GM12878 (cell line): ENCODE data around the gene OSM. TPM values are rescaled to one million over a fixed set of nuclear protein-coding genes. Genes with fewer than 3 reads are reported as not detected.
A peak's percentile ranks its signal among the peaks of the same experiment; 100 is the strongest.

Source experiments
- ATAC-seq: fragments of 200-7000 bp; cut with Tn5 transposase; 3 replicates; pipeline ENCODE4 v1.9.1; 2020; ENCODE audit warnings: mild to moderate bottlenecking, moderate library complexity
- BruUV-seq: library from RNA; stranded (reverse); fragments of 400-500 nt; replicated peaks from 2 replicates; lab custom pipeline; 2021; lab: Mats Ljungman, UMichigan
- CTCF ChIA-PET: fragments of 300-600 bp; sonication (Branson Sonifier 250); formaldehyde crosslinking; extraction: SDS; loops from one replicate; lab custom pipeline; 2021; ENCODE audit warnings: inconsistent platforms; lab: Yijun Ruan, JAX
- POLR2A ChIA-PET: fragments of 350-600 bp; formaldehyde crosslinking; extraction: SDS; loops from one replicate; lab custom pipeline; 2021; ENCODE audit warnings: inconsistent platforms; lab: Charles Lee
- RAD21 ChIA-PET: fragments of 300-600 bp; sonication (Branson Sonifier 250); formaldehyde crosslinking; loops from one replicate; lab custom pipeline; 2023; ENCODE audit warnings: antibody characterized with exemption; ENCODE audit not compliant: unreplicated experiment; lab: Charles Lee
- SMC1A ChIA-PET: fragments of 300-600 bp; sonication (Branson Sonifier 250); formaldehyde crosslinking; loops from one replicate; lab custom pipeline; 2023; ENCODE audit not compliant: unreplicated experiment, uncharacterized antibody; lab: Charles Lee
- DNase-seq: peaks from one replicate; pipeline ENCODE4 v3.0.0-alpha.2; 2011; ENCODE audit warnings: low read depth, low spot score
- FAIRE-seq: peaks from 3 replicates; lab custom pipeline; 2011; peaks lifted over from hg19 to GRCh38; lab: Jason Lieb, UNC
- H2AFZ ChIP-seq: 2 replicates; pipeline ENCODE4 v1.6.0; 2011; ENCODE audit warnings: low read depth, low read length, control low read depth; ENCODE audit not compliant: control insufficient read depth
- H3K27ac ChIP-seq: 2 replicates; pipeline ENCODE4 v1.5.1; 2011; ENCODE audit warnings: control low read depth; ENCODE audit not compliant: control insufficient read depth, insufficient read depth
- H3K27me3 ChIP-seq, 2 experiments: replicated peaks in 1 of 2; 2 replicates each; pipeline versions ENCODE4 v1.6.0 to v1.6.1; 2011; ENCODE audit warnings: low read length in 1 of 2; ENCODE audit not compliant: control insufficient read depth in 2 of 2, insufficient read depth in 2 of 2
- H3K36me3 ChIP-seq, 2 experiments: 2 replicates each; pipeline ENCODE4 v1.5.1; 2011; ENCODE audit warnings: low read length in 1 of 2; ENCODE audit not compliant: control insufficient read depth in 2 of 2, insufficient read depth in 2 of 2
- H3K4me1 ChIP-seq: 2 replicates; pipeline ENCODE4 v1.6.1; 2011; ENCODE audit warnings: mild to moderate bottlenecking, low read length, moderate library complexity, mixed read lengths; ENCODE audit not compliant: control insufficient read depth, insufficient read depth
- H3K4me2 ChIP-seq: 2 replicates; pipeline ENCODE4 v1.6.0; 2011; ENCODE audit warnings: control low read depth; ENCODE audit not compliant: control insufficient read depth, insufficient read depth
- H3K4me3 ChIP-seq: fragments of 200-600 bp; sonication (generic); 2 replicates; pipeline ENCODE4 v1.5.1; 2016
- H3K79me2 ChIP-seq: 2 replicates; pipeline ENCODE4 v1.6.0; 2011; ENCODE audit warnings: low read length; ENCODE audit not compliant: control insufficient read depth, insufficient read depth
- H3K9ac ChIP-seq: 2 replicates; pipeline ENCODE4 v1.8.0; 2011; ENCODE audit warnings: low read length, control low read depth, mixed read lengths; ENCODE audit not compliant: control insufficient read depth, insufficient read depth
- H3K9me3 ChIP-seq: replicated peaks from 3 replicates; pipeline ENCODE4 v1.5.1; 2011; ENCODE audit warnings: mild to moderate bottlenecking, low read length; ENCODE audit not compliant: control insufficient read depth, insufficient read depth
- H4K20me1 ChIP-seq: 2 replicates; pipeline ENCODE4 v1.6.0; 2011; ENCODE audit not compliant: control insufficient read depth, insufficient read depth
- CHD1 ChIP-seq: IDR thresholded peaks from 2 replicates; pipeline ENCODE4 v1.6.1; 2012; ENCODE audit warnings: low read depth, low read length, improper control_type of control experiment
- E2F4 ChIP-seq: IDR thresholded peaks from 2 replicates; pipeline ENCODE4 v1.6.1; 2012; ENCODE audit warnings: low read depth, low read length, improper control_type of control experiment
- MAX ChIP-seq: IDR thresholded peaks from 2 replicates; pipeline ENCODE4 v1.6.1; 2012; ENCODE audit warnings: low read depth, low read length, improper control_type of control experiment
- MYC ChIP-seq: IDR thresholded peaks from 2 replicates; pipeline ENCODE4 v1.6.1; 2011; ENCODE audit warnings: mild to moderate bottlenecking, low read length, moderate library complexity, inconsistent platforms; ENCODE audit not compliant: insufficient read depth, insufficient replicate concordance, insufficient read length, severe bottlenecking
- SPI1 ChIP-seq: IDR thresholded peaks from 2 replicates; pipeline ENCODE4 v1.6.1; 2011; ENCODE audit warnings: low read depth, mild to moderate bottlenecking, low read length, moderate library complexity, borderline replicate concordance; ENCODE audit not compliant: insufficient read depth
- YY1 ChIP-seq: IDR thresholded peaks from 2 replicates; pipeline ENCODE4 v1.6.1; 2011; ENCODE audit warnings: low read depth, mild to moderate bottlenecking, low read length
- WGBS: methylation state at CpG from one replicate; pipeline ENCODE4 v1.1.6; 2016; ENCODE audit warnings: low lambda C conversion rate; ENCODE audit not compliant: insufficient replicate concordance, insufficient coverage; ENCODE audit errors: missing lambda C conversion rate; 5-methylcytosine and 5-hydroxymethylcytosine counted together
- in situ Hi-C: fragments of 300-500 bp; cut with MboI; formaldehyde crosslinking; loops from 9 replicates; pipeline ENCODE4 v1.14.3; 2018; ENCODE audit warnings: mixed read lengths
- intact Hi-C: fragments of 100-400 bp; cut with micrococcal nuclease; formaldehyde crosslinking; loops from one replicate; pipeline ENCODE4 v1.14.2; 2022; ENCODE audit not compliant: unreplicated experiment
- polyA plus RNA-seq, 11 experiments: library from polyadenylated mRNA; depleted of rRNA in 4 of 11; unstranded in 6 of 11; stranded (reverse) in 5 of 11; fragments of >200 nt; fragmentation: Nextera tagmentation in 4 of 11; fragmentation: Illumina TruSeq in 1 of 11; extraction: Ambion mirVana in 4 of 11; extraction: Trizol in 1 of 11; gene quantifications; 1 replicate in 1 of 11; 2 replicates in 10 of 11; pipeline versions ENCODE4 v1.2.1 to v1.2.3, GENCODE V29; 2011 to 2016; ENCODE audit warnings: inconsistent platforms in 2 of 11, missing spikeins in 2 of 11, low read depth in 1 of 11
- total RNA-seq, 4 experiments: library from RNA; depleted of rRNA in 3 of 4; stranded (reverse); fragments of >200 nt in 3 of 4; fragmentation: Illumina TruSeq in 1 of 4; extraction: Trizol in 1 of 4; gene quantifications; 2 replicates each; pipeline versions ENCODE4 v1.2.1 to v1.2.3, GENCODE V29; 2013 to 2021

Gene OSM
- total and polyA plus RNA-seq, 10 of the 15 experiments (the other 5 are each of a cell fraction or from before 2014, with no cell fraction given), result 0.06 to 1.4 (median 0.59) TPM

- TF ChIP-seq E2F4 (no peak), YY1 (no peak), CHD1 (no peak)
These were observed 24.9 kb downstream of the OSM start (continued) for GRCh38 chr22:30241576-30242371.

- ChIA-PET SMC1A (no interaction called here), CTCF (interaction anchor here (1.1 kb wide), 1 partner anchor 22 kb away, joined by 3 read pairs; no protein-coding TSS in a partner anchor), RAD21 (interaction anchor here (0.8 kb wide), 1 partner anchor 133 kb away, joined by 3 read pairs; no protein-coding TSS in a partner anchor)
- H4K20me1 ChIP-seq, result no peaks in the 10 kb centered on the region
- intact Hi-C loops, result no loop called here
- H3K4me2 ChIP-seq, result no peak overlapping the region
- H3K9me3 ChIP-seq, result no peaks in the 10 kb centered on the region
- WGBS, result 49% methylated on average over 20 of the region's 24 CpGs
- peaks cover 2 to 3% of the 10 kb centered on the region in 2 experiments; a peak in 2 of 4 replicates for H3K27me3 ChIP-seq
- TF ChIP-seq SPI1 (peak; percentile 77; the same call in 1 of the 2 replicates), MAX (no peak), MYC (no peak)
- TF ChIP-seq, all 136 proteins: peak for 1
- in situ Hi-C loops, result no loop called here
- Histone ChIP-seq H2AFZ (no peak overlapping the region), H3K36me3 (no peaks in the 10 kb centered on the region), H3K79me2 (no peaks in the 10 kb centered on the region), H3K27ac (no peak overlapping the region), H3K4me3 (no peak overlapping the region), H3K9ac (no peak overlapping the region), H3K4me1 (no peaks in the 10 kb centered on the region)
- POLR2A ChIA-PET, result no interaction called here
- ATAC-seq (peak; percentile 83), FAIRE-seq (no peak), DNase-seq (no peak)
- no TSS peak for BruUV-seq
These were observed 25.9 kb downstream of the OSM start for GRCh38 chr22:30240541-30241417.
